GM12878 (cell line): Measurements from ENCODE around the gene SMIM31. TPM values are rescaled to one million over a fixed set of nuclear protein-coding genes. Genes with fewer than 3 reads are reported as not detected.

ENCODE experiments used
- ATAC-seq: fragments of 200-7000 bp; cut with Tn5 transposase; 3 replicates; pipeline ENCODE4 v1.9.1; 2020; ENCODE audit warnings: mild to moderate bottlenecking, moderate library complexity
- BruUV-seq: library from RNA; stranded (reverse); fragments of 400-500 nt; replicated peaks from 2 replicates; lab custom pipeline; 2021; lab: Mats Ljungman, UMichigan
- CTCF ChIA-PET: fragments of 300-600 bp; sonication (Branson Sonifier 250); formaldehyde crosslinking; extraction: SDS; loops from one replicate; lab custom pipeline; 2021; ENCODE audit warnings: inconsistent platforms; lab: Yijun Ruan, JAX
- POLR2A ChIA-PET: fragments of 350-600 bp; formaldehyde crosslinking; extraction: SDS; loops from one replicate; lab custom pipeline; 2021; ENCODE audit warnings: inconsistent platforms; lab: Charles Lee
- RAD21 ChIA-PET: fragments of 300-600 bp; sonication (Branson Sonifier 250); formaldehyde crosslinking; loops from one replicate; lab custom pipeline; 2023; ENCODE audit warnings: antibody characterized with exemption; ENCODE audit not compliant: unreplicated experiment; lab: Charles Lee
- SMC1A ChIA-PET: fragments of 300-600 bp; sonication (Branson Sonifier 250); formaldehyde crosslinking; loops from one replicate; lab custom pipeline; 2023; ENCODE audit not compliant: unreplicated experiment, uncharacterized antibody; lab: Charles Lee
- DNase-seq: peaks from one replicate; pipeline ENCODE4 v3.0.0-alpha.2; 2011; ENCODE audit warnings: low read depth, low spot score
- FAIRE-seq: peaks from 3 replicates; lab custom pipeline; 2011; peaks lifted over from hg19 to GRCh38; lab: Jason Lieb, UNC
- H2AFZ ChIP-seq: 2 replicates; pipeline ENCODE4 v1.6.0; 2011; ENCODE audit warnings: low read depth, low read length, control low read depth; ENCODE audit not compliant: control insufficient read depth
- H3K27ac ChIP-seq: 2 replicates; pipeline ENCODE4 v1.5.1; 2011; ENCODE audit warnings: control low read depth; ENCODE audit not compliant: control insufficient read depth, insufficient read depth
- H3K27me3 ChIP-seq, 2 experiments: replicated peaks in 1 of 2; 2 replicates each; pipeline versions ENCODE4 v1.6.0 to v1.6.1; 2011; ENCODE audit warnings: low read length in 1 of 2; ENCODE audit not compliant: control insufficient read depth in 2 of 2, insufficient read depth in 2 of 2
- H3K36me3 ChIP-seq, 2 experiments: 2 replicates each; pipeline ENCODE4 v1.5.1; 2011; ENCODE audit warnings: low read length in 1 of 2; ENCODE audit not compliant: control insufficient read depth in 2 of 2, insufficient read depth in 2 of 2
- H3K4me1 ChIP-seq: 2 replicates; pipeline ENCODE4 v1.6.1; 2011; ENCODE audit warnings: mild to moderate bottlenecking, low read length, moderate library complexity, mixed read lengths; ENCODE audit not compliant: control insufficient read depth, insufficient read depth
- H3K4me2 ChIP-seq: 2 replicates; pipeline ENCODE4 v1.6.0; 2011; ENCODE audit warnings: control low read depth; ENCODE audit not compliant: control insufficient read depth, insufficient read depth
- H3K4me3 ChIP-seq: fragments of 200-600 bp; sonication (generic); 2 replicates; pipeline ENCODE4 v1.5.1; 2016
- H3K79me2 ChIP-seq: 2 replicates; pipeline ENCODE4 v1.6.0; 2011; ENCODE audit warnings: low read length; ENCODE audit not compliant: control insufficient read depth, insufficient read depth
- H3K9ac ChIP-seq: 2 replicates; pipeline ENCODE4 v1.8.0; 2011; ENCODE audit warnings: low read length, control low read depth, mixed read lengths; ENCODE audit not compliant: control insufficient read depth, insufficient read depth
- H3K9me3 ChIP-seq: replicated peaks from 3 replicates; pipeline ENCODE4 v1.5.1; 2011; ENCODE audit warnings: mild to moderate bottlenecking, low read length; ENCODE audit not compliant: control insufficient read depth, insufficient read depth
- H4K20me1 ChIP-seq: 2 replicates; pipeline ENCODE4 v1.6.0; 2011; ENCODE audit not compliant: control insufficient read depth, insufficient read depth
- ASH2L ChIP-seq: fragments of 300-600, 200-600 bp; sonication (generic); IDR thresholded peaks from 2 replicates; pipeline ENCODE4 v1.6.1; 2017; ENCODE audit warnings: low read depth, mild to moderate bottlenecking, borderline replicate concordance
- EP300 ChIP-seq, 2 experiments: fragments of 150-350 bp in 1 of 2; IDR thresholded peaks; 2 replicates each; pipeline ENCODE4 v1.6.1; 2011 to 2012; ENCODE audit warnings: low read depth in 2 of 2, low read length in 2 of 2, borderline replicate concordance in 1 of 2, improper control_type of control experiment in 1 of 2, inconsistent platforms in 1 of 2; ENCODE audit not compliant: control insufficient read depth in 1 of 2
- FOS ChIP-seq: IDR thresholded peaks from 3 replicates; pipeline ENCODE4 v1.6.1; 2011; ENCODE audit warnings: borderline replicate concordance; ENCODE audit not compliant: insufficient read length; ENCODE audit errors: extremely low read depth
- KLF5 ChIP-seq: fragments of 450-650 bp; IDR thresholded peaks from 2 replicates; pipeline ENCODE4 v1.6.1; 2014; ENCODE audit warnings: mild to moderate bottlenecking; ENCODE audit not compliant: partially characterized antibody
- LARP7 ChIP-seq: fragments of 450-650 bp; IDR thresholded peaks from 2 replicates; pipeline ENCODE4 v1.6.1; 2017; ENCODE audit warnings: mild to moderate bottlenecking
- MXI1 ChIP-seq: fragments of 150-350 bp; IDR thresholded peaks from 2 replicates; pipeline ENCODE4 v1.6.1; 2011; ENCODE audit warnings: low read depth, mild to moderate bottlenecking, inconsistent platforms, low read length, improper control_type of control experiment
- POLR2A ChIP-seq: IDR thresholded peaks from 2 replicates; pipeline ENCODE4 v1.6.1; 2011; ENCODE audit warnings: low read depth, mild to moderate bottlenecking, low read length
- POLR2AphosphoS5 ChIP-seq: IDR thresholded peaks from 2 replicates; pipeline ENCODE4 v1.6.1; 2011; ENCODE audit warnings: mild to moderate bottlenecking, low read length, inconsistent platforms
- SMAD5 ChIP-seq: IDR thresholded peaks from 2 replicates; pipeline ENCODE4 v1.6.1; 2016; ENCODE audit warnings: antibody characterized with exemption, low read depth
- STAT1 ChIP-seq: fragments of 450-650 bp; conservative IDR thresholded peaks from 2 replicates; pipeline ENCODE4 v1.6.1; 2014; ENCODE audit warnings: antibody characterized with exemption, mild to moderate bottlenecking
- WRNIP1 ChIP-seq: IDR thresholded peaks from 2 replicates; pipeline ENCODE4 v1.6.1; 2011; ENCODE audit warnings: low read depth, low read length, improper control_type of control experiment, borderline replicate concordance
- ZNF217 ChIP-seq: fragments of 450-650 bp; IDR thresholded peaks from 2 replicates; pipeline ENCODE4 v1.6.1; 2017; ENCODE audit warnings: antibody characterized with exemption, mild to moderate bottlenecking
- WGBS: methylation state at CpG from one replicate; pipeline ENCODE4 v1.1.6; 2016; ENCODE audit warnings: low lambda C conversion rate; ENCODE audit not compliant: insufficient replicate concordance, insufficient coverage; ENCODE audit errors: missing lambda C conversion rate; 5-methylcytosine and 5-hydroxymethylcytosine counted together
- in situ Hi-C: fragments of 300-500 bp; cut with MboI; formaldehyde crosslinking; loops from 9 replicates; pipeline ENCODE4 v1.14.3; 2018; ENCODE audit warnings: mixed read lengths
- intact Hi-C: fragments of 100-400 bp; cut with micrococcal nuclease; formaldehyde crosslinking; loops from one replicate; pipeline ENCODE4 v1.14.2; 2022; ENCODE audit not compliant: unreplicated experiment
- polyA plus RNA-seq, 11 experiments: library from polyadenylated mRNA; depleted of rRNA in 4 of 11; unstranded in 6 of 11; stranded (reverse) in 5 of 11; fragments of >200 nt; fragmentation: Nextera tagmentation in 4 of 11; fragmentation: Illumina TruSeq in 1 of 11; extraction: Ambion mirVana in 4 of 11; extraction: Trizol in 1 of 11; gene quantifications; 1 replicate in 1 of 11; 2 replicates in 10 of 11; pipeline versions ENCODE4 v1.2.1 to v1.2.3, GENCODE V29; 2011 to 2016; ENCODE audit warnings: inconsistent platforms in 2 of 11, missing spikeins in 2 of 11, low read depth in 1 of 11
- total RNA-seq, 4 experiments: library from RNA; depleted of rRNA in 3 of 4; stranded (reverse); fragments of >200 nt in 3 of 4; fragmentation: Illumina TruSeq in 1 of 4; extraction: Trizol in 1 of 4; gene quantifications; 2 replicates each; pipeline versions ENCODE4 v1.2.1 to v1.2.3, GENCODE V29; 2013 to 2021
- TF ChIP-seq, protein P1 (sequence below): fragments of 450-650 bp; formaldehyde crosslinking; IDR thresholded peaks from 2 replicates; pipeline ENCODE4 v1.5.0; 2022; ENCODE audit warnings: mild to moderate bottlenecking, missing genetic modification characterization
- TF ChIP-seq, protein P2 (sequence below): fragments of 450-650 bp; IDR thresholded peaks from 2 replicates; pipeline ENCODE4 v1.6.1; 2017; ENCODE audit warnings: mild to moderate bottlenecking, moderate library complexity
- TF ChIP-seq, protein P3 (sequence below): fragments of 150-350 bp; IDR thresholded peaks from 2 replicates; pipeline ENCODE4 v1.6.1; 2016; ENCODE audit warnings: low read depth, low read length

The SMIM31 gene
- total and polyA plus RNA-seq, 10 of the 15 experiments (the other 5 are each of a cell fraction or from before 2014, with no cell fraction given), result not detected

DNA sequence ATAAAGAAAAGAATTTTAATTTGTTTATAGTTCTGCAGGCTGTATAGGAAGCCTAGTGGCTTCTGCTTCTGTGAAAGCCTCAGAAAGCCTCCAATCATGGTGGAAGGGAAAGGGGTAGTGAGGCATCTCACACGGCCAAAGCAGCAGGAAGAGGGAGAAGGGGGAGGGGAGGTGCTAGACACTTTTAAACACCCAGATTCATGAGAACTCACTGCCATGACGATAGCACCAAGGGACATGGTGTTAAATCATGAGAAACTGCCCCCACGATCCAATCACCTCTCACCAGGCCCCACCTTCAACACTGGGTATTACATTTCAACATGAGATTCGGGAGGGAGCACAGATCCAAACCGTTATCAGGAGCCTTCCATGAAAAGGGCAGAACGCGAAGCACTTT is 18.1 kb downstream of the SMIM31 start:
- intact Hi-C loops, result no loop called here
- in situ Hi-C loops, result loop anchor here (10.0 kb wide), 2 partner anchors 143 to 213 kb away; no protein-coding TSS in a partner anchor
- 31% methylated on average over 7 of the region's 7 CpGs for WGBS
- Histone ChIP-seq H3K4me1 (no peaks in the 10 kb centered on the region), H3K36me3 (no peaks in the 10 kb centered on the region), H2AFZ (no peak overlapping the region), H3K4me3 (no peak overlapping the region), H3K9me3 (no peaks in the 10 kb centered on the region), H3K27me3 (no peaks in the 10 kb centered on the region), H3K27ac (no peak overlapping the region), H3K4me2 (no peak overlapping the region), H3K9ac (no peak overlapping the region), H4K20me1 (no peaks in the 10 kb centered on the region), H3K79me2 (no peaks in the 10 kb centered on the region)
- DNase-seq (no peak), FAIRE-seq (no peak), ATAC-seq (no peak)
- SMC1A ChIA-PET, result interaction anchor here (0.8 kb wide), 1 partner anchor 8 kb away, joined by 3 read pairs; no protein-coding TSS in a partner anchor
- CTCF ChIA-PET, result interaction anchor here (1.0 kb wide), 1 partner anchor 163 kb away, joined by 4 read pairs; no protein-coding TSS in a partner anchor
- RAD21 ChIA-PET, result no interaction called here
- POLR2A ChIA-PET, result no interaction called here
- BruUV-seq, result no TSS peak
- no peak for TF ChIP-seq ZNF217
- TF ChIP-seq POLR2A, result no peak
- no peak for TF ChIP-seq SMAD5
- TF ChIP-seq STAT1, result no peak
- no peak for TF ChIP-seq FOS
- TF ChIP-seq ASH2L, result no peak
- TF ChIP-seq, protein P1, sequence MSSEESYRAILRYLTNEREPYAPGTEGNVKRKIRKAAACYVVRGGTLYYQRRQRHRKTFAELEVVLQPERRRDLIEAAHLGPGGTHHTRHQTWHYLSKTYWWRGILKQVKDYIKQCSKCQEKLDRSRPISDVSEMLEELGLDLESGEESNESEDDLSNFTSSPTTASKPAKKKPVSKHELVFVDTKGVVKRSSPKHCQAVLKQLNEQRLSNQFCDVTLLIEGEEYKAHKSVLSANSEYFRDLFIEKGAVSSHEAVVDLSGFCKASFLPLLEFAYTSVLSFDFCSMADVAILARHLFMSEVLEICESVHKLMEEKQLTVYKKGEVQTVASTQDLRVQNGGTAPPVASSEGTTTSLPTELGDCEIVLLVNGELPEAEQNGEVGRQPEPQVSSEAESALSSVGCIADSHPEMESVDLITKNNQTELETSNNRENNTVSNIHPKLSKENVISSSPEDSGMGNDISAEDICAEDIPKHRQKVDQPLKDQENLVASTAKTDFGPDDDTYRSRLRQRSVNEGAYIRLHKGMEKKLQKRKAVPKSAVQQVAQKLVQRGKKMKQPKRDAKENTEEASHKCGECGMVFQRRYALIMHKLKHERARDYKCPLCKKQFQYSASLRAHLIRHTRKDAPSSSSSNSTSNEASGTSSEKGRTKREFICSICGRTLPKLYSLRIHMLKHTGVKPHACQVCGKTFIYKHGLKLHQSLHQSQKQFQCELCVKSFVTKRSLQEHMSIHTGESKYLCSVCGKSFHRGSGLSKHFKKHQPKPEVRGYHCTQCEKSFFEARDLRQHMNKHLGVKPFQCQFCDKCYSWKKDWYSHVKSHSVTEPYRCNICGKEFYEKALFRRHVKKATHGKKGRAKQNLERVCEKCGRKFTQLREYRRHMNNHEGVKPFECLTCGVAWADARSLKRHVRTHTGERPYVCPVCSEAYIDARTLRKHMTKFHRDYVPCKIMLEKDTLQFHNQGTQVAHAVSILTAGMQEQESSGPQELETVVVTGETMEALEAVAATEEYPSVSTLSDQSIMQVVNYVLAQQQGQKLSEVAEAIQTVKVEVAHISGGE (CRISPR knock-in tag), result no peak
- TF ChIP-seq, protein P2, sequence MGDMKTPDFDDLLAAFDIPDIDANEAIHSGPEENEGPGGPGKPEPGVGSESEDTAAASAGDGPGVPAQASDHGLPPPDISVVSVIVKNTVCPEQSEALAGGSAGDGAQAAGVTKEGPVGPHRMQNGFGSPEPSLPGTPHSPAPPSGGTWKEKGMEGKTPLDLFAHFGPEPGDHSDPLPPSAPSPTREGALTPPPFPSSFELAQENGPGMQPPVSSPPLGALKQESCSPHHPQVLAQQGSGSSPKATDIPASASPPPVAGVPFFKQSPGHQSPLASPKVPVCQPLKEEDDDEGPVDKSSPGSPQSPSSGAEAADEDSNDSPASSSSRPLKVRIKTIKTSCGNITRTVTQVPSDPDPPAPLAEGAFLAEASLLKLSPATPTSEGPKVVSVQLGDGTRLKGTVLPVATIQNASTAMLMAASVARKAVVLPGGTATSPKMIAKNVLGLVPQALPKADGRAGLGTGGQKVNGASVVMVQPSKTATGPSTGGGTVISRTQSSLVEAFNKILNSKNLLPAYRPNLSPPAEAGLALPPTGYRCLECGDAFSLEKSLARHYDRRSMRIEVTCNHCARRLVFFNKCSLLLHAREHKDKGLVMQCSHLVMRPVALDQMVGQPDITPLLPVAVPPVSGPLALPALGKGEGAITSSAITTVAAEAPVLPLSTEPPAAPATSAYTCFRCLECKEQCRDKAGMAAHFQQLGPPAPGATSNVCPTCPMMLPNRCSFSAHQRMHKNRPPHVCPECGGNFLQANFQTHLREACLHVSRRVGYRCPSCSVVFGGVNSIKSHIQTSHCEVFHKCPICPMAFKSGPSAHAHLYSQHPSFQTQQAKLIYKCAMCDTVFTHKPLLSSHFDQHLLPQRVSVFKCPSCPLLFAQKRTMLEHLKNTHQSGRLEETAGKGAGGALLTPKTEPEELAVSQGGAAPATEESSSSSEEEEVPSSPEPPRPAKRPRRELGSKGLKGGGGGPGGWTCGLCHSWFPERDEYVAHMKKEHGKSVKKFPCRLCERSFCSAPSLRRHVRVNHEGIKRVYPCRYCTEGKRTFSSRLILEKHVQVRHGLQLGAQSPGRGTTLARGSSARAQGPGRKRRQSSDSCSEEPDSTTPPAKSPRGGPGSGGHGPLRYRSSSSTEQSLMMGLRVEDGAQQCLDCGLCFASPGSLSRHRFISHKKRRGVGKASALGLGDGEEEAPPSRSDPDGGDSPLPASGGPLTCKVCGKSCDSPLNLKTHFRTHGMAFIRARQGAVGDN, result no peak
- no peak for TF ChIP-seq KLF5
- TF ChIP-seq EP300 (IDR thresholded peaks at IDR 0.05; ENCODE audit: borderline replicate concordance in 1 of 2, control insufficient read depth in 1 of 2, low read depth in 2 of 2, low read length in 2 of 2), result no peak
- no peak for TF ChIP-seq LARP7
- no peak for TF ChIP-seq WRNIP1
- no peak for TF ChIP-seq POLR2AphosphoS5
- no peak for TF ChIP-seq MXI1
- TF ChIP-seq, protein P3, sequence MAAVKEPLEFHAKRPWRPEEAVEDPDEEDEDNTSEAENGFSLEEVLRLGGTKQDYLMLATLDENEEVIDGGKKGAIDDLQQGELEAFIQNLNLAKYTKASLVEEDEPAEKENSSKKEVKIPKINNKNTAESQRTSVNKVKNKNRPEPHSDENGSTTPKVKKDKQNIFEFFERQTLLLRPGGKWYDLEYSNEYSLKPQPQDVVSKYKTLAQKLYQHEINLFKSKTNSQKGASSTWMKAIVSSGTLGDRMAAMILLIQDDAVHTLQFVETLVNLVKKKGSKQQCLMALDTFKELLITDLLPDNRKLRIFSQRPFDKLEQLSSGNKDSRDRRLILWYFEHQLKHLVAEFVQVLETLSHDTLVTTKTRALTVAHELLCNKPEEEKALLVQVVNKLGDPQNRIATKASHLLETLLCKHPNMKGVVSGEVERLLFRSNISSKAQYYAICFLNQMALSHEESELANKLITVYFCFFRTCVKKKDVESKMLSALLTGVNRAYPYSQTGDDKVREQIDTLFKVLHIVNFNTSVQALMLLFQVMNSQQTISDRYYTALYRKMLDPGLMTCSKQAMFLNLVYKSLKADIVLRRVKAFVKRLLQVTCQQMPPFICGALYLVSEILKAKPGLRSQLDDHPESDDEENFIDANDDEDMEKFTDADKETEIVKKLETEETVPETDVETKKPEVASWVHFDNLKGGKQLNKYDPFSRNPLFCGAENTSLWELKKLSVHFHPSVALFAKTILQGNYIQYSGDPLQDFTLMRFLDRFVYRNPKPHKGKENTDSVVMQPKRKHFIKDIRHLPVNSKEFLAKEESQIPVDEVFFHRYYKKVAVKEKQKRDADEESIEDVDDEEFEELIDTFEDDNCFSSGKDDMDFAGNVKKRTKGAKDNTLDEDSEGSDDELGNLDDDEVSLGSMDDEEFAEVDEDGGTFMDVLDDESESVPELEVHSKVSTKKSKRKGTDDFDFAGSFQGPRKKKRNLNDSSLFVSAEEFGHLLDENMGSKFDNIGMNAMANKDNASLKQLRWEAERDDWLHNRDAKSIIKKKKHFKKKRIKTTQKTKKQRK, result no peak
